H1 (cell line): ENCODE measurements around the gene PDCL3. TPM values are rescaled to one million over a fixed set of nuclear protein-coding genes. Genes with fewer than 3 reads are reported as not detected.

ENCODE experiments used
- CHD7 ChIP-seq: fragments of 300-600 bp; sonication (generic); IDR thresholded peaks from 2 replicates; pipeline ENCODE4 v1.7.1; 2012; ENCODE audit warnings: low read length, moderate library complexity, mild to moderate bottlenecking, inconsistent platforms; ENCODE audit not compliant: insufficient replicate concordance
- KDM1A ChIP-seq: fragments of 200-600, 300-600 bp; sonication (generic); IDR thresholded peaks from 2 replicates; pipeline ENCODE4 v1.7.1; 2016; ENCODE audit warnings: mild to moderate bottlenecking, low read length, borderline replicate concordance
- polyA plus RNA-seq, 7 experiments: library from polyadenylated mRNA; depleted of rRNA in 3 of 7; stranded (reverse) in 5 of 7; unstranded in 2 of 7; fragments of >200 nt in 5 of 7; fragments of 200-250 nt in 2 of 7; gene quantifications; 1 replicate in 5 of 7; 2 replicates in 1 of 7; 4 replicates in 1 of 7; pipeline versions ENCODE4 v1.2.1 to v1.2.3, GENCODE V29; 2011 to 2013; ENCODE audit warnings: missing spikeins in 2 of 7, mixed read lengths in 2 of 7
- total RNA-seq: library from RNA; stranded (reverse); fragmentation: NEBNext Ultra II Directional; extraction: Animal tissue kit (Norgen Biotek cat#: 25700); gene quantifications from 2 replicates; pipeline ENCODE4 v1.2.1, GENCODE V29; 2021

PDCL3 gene
- total and polyA plus RNA-seq, 2 of the 8 experiments (the other 6 are each of a cell fraction or from before 2014, with no cell fraction given) = 19.8 to 29.4 TPM

- TF ChIP-seq CHD7 = no peak
- TF ChIP-seq KDM1A = no peak
Observed at GRCh38 chr2:100548771-100549170, 14.0 kb upstream of the PDCL3 start (continued).
